GM13976 (cell line): ENCODE results near the gene PCAT7.

ENCODE experiments used
- DNase-seq: peaks from one replicate; pipeline ENCODE4 v3.0.0; 2012; ENCODE audit warnings: low spot score
- in situ Hi-C: fragments of 300-500 bp; cut with MboI; formaldehyde crosslinking; loops from one replicate; pipeline ENCODE4 v1.12.0; 2022; ENCODE audit warnings: low sequenced_read_pairs, mixed read lengths, inconsistent platforms; ENCODE audit not compliant: unreplicated experiment
- TF ChIP-seq, protein P1 (sequence below): IDR thresholded peaks from 2 replicates; pipeline ENCODE4 v1.5.1; 2012; ENCODE audit warnings: borderline replicate concordance, mild to moderate bottlenecking; ENCODE audit not compliant: insufficient read depth; ENCODE audit errors: extremely low read depth, missing control alignments, control extremely low read depth

Gene PCAT7

DNA sequence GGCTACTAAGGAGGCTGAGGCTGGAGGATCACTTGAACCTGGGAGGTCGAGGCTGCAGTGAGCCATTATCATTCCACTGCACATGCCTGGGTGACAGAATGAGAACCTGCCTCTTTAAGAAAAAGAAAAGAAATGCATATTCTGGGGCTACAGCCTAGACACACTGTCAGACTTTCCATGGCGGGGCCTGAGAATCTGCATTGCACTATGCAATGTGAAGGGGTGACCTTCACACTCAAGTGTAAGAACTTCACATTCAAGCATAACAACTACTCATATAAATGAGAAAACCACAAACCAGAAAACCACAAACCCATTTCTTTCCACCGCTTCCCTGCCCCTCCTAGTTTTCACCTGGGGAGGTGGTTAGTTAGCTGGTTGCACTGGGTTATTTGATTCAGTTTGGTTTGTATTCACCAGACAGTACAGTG lies 56.8 kb downstream of the PCAT7 start:
- TF ChIP-seq, protein P1, sequence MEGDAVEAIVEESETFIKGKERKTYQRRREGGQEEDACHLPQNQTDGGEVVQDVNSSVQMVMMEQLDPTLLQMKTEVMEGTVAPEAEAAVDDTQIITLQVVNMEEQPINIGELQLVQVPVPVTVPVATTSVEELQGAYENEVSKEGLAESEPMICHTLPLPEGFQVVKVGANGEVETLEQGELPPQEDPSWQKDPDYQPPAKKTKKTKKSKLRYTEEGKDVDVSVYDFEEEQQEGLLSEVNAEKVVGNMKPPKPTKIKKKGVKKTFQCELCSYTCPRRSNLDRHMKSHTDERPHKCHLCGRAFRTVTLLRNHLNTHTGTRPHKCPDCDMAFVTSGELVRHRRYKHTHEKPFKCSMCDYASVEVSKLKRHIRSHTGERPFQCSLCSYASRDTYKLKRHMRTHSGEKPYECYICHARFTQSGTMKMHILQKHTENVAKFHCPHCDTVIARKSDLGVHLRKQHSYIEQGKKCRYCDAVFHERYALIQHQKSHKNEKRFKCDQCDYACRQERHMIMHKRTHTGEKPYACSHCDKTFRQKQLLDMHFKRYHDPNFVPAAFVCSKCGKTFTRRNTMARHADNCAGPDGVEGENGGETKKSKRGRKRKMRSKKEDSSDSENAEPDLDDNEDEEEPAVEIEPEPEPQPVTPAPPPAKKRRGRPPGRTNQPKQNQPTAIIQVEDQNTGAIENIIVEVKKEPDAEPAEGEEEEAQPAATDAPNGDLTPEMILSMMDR = no peak
- DNase-seq = no peak
- in situ Hi-C loops = no loop called here

DNA sequence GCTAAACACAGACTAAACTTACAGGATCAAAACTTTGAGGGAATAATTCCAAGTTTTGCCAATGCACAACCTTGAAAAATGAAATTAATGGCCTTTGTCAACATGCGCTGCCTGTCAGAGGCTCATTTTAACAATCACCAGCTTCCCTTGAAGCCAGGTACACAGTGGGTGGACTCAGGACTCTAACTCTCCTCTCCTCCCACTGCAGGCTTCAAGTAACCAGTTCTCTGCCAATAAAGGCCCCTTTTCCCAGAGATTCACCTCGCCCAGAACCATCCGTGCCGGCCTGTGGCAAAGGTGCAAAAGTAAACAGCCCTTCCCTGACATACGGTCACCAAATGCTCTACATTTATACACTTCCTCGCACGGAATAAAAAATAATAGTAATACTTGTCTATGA lies 57.2 kb downstream of the PCAT7 start:
- DNase-seq = no peak
- in situ Hi-C loops = no loop called here
- TF ChIP-seq, protein P1 = no peak

DNA sequence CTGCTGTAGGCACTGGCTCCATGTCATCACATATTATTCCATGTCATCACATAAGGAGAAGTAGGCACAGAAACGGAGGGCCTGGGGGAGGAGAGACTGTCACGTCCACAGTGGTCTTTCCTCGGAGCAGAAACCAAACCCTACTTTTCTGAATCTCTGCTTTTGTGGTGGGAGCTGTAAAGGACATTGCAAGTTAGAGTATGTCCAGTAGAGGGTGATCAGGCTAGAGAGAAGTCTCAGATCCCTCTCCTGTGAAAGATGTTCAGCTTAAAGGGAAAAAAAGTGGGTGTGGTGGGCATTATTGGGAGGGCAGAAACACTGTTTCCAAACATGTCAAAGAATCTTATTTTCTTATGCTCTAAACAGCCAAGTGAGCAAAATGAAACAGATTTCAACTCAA lies 58.1 kb downstream of the PCAT7 start:
- in situ Hi-C loops = no loop called here
- no peak for DNase-seq
- TF ChIP-seq, protein P1 = no peak

DNA sequence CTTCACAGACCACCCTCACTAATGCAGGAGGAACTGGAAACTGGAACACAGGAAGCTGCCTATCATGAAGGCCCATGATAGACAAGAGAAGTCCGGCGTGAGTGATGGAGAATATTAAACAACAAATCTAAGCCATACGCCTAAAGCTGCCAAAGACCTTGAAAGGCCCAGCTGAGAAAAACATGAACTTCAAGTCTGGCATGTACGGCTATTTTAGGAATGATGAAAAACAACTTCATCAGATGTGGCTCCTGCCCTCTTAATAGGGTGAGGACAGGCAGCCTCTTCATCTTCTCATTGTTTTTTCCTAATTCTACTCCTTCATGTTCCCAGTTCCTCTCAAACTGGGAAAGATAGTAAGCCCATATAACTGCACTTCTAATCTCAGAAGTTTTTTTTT lies 64.1 kb downstream of the PCAT7 start:
- in situ Hi-C loops = no loop called here
- TF ChIP-seq, protein P1 = no peak
- no peak for DNase-seq
